Measurements from ENCODE around the gene CDX1.

The CDX1 gene

DNA sequence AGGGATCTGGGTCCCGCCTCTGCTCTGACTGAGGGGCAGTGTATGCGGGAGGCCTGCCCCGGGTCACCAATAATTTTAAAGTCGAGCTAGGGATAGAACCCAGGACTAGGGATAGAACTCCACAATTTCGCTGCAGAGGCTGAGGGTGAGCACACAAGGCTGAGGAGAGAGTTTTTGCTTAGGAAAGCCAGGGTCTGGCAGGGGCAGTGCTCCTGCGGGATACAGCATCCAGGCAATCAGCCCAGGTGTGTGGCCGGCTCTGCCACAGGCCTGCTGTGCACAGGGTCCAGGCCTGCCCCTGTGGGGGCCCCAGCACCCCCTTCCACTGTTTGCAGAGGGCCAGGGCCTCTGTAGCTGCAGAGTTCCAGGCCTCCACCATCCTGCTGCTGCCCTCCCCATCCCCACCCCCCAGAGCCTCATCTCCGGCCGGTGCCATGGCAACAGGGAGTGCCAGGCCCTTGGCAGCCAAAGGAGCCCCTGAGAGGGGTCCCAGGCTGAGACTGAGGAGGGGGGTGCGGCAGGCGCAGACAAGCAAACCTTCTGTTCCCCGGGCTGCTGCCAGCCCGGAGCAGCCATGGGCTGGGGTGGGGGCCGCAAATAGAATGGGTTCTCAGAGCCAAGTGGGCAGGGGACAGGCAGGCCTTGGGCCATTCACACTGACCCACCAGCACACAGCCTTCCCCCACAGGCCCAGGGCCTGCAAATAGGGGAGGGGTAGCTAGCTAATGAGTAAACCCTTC is 19.5 kb upstream of the CDX1 start:
- no peak for DNase-seq

DNA sequence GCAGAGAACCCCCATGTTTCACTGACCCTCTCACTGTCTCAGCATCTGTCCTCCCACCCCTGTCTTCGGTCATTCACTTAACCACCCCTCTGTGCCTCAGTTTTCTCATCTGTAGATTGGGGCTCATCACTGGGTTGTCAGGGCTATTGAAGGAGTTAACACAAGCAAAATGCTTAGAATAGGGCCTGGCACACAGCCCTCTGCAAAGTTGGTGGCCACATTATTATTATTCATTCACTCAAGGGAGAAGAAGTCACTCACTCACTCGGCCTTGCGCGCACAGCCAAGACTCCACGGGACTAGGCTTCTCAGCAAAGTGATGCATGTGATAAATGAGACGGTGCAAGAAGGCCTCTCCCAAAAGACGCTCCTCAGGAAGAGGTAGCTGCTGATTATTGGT is 18.9 kb upstream of the CDX1 start:
- DNase-seq: no peak

DNA sequence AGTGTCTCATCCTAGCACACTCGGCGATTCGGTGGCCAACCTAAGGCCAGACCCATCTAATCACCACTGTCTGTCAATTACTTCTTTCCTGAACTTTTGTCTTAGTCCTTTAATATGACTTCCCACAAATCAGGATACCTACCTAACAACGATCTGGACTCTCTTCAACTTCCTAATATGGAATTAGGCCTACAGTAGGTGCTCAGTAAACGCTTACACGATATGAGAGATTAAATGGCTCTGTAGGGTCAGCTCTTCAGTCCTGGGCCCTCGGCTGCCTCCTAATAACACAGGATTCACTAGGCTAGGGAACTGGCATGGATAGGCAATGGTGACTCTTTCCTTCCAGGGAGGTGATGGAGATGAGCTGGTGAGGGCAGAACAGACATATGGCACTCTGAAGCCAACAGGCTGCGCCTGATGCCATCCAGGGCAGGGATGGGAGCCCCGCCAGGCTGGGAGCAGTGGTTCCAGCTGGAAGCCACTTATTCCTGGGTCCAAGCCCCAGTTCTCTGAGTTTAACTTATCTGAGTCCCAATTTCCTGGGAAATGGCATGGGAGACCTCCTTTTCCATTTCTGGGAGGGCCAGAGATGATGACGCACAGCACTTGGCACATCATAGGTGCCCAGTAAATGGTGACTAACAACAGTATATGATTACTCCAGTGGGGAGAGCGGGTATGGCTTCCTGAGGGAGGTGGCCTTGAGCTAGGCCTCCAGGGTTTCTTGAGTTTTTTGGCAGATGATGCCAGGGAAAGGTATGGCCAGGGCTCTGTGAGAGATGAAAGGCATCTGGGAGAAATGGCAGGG is 18.3 kb upstream of the CDX1 start:
- DNase-seq: no peak

DNA sequence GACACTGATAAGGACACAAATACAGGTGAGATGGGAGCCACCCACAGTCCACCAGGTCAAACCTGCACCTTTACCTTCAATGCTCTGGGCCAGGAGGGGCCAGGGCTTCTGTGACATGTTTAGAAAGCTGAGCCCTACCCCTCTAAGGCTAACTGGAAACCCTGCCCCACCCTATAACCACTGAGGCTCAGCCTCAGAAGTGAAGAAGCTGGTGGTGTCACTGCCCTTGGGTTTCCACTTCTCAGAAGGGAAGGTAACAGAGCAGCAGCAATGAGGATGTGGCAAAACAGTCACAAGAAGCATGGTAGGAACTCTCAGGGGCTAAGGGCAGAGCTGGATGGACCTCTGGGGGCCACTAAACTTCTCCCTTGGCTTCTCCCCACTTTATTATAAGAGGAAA is 17.0 kb upstream of the CDX1 start:
- no peak for DNase-seq

DNA sequence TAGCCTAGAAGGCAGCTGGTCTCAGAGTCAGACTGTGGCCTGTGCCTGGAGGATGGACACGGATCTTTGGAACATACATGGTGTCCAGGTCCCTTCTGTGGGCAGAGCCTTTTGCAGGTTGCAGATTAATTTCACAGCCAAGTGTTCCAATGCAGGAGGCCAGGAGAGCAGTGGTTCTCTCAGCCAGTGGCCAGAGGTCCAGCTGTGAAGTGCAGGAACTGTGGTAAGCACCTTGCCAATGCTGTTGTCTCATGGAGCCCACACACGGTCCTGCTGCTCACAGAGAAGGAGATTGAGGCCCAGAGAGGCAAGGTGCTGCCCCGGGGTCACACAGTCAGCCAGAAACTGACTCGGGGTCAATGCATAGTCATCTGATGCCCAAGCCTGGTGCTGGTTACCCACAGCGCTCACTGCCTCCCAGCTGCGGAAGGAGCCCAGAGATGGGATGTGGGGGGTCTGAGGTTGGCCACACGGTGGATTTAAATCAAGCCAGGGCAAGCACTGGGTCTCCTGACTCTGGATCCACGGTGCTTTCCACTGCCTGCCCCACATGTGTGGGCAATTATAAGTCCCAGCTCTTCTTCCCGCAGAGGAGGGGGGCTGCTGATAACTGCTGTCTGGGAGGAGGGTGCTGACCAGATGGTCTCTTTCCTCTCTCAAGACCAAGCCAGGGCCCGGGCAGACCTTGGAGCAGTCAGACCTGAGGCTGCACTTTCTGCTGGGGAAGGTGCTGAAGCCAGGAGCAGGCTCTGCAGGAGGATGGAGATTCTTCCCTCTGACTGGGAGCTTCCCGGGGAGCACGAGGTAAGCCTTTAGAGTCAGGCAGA is 13.7 kb upstream of the CDX1 start:
- no peak for DNase-seq

DNA sequence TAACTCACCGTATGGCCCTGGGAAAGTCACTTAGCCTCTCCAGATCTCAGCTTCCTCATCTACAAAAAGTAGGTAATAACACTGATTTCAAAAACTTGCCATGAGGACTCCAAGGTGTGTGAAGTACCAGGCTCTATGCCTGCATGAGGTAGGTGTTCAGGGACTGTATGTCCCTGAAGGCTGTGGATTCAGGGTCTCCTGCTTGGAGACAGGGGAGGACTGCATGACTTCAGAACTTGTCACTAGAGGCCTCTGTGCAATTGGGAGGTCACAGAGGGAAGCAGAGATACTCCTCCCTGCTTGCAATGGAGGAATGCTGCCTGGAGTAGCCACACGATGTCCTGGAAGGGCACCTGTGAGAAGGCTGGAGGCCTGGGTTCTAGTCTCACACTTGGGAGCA is 13.1 kb upstream of the CDX1 start:
- no peak for DNase-seq

DNA sequence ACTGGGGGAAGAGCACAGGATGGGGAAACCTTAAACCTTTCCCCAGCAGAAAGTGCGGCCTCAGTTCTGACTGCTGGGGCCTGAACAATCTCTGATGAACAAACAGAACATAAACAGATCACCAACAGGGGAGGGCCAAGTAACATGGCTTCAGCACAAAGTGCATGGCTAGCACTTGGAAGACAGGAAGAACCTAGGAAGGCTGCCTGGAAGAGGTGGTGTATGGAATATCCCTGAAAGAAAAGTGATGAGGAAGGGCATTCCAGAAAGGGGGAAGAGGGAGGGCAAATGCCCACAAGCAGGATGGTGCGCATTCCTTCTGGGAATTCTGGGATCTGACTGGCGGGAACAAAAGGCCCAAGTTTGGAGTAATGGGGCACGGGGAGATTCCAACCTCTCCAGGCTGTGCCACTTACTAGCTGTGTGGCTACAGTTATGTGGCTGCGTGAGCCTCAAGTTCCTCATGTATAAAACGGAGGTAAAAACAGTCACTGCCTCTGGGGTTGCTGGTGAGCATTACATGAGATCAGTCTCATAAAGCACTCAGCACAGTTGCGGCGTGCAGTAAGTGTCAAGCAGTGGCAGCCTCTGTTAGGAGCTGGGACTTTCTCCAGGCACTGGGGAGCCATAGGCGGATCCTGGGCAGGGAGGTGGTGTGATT is 12.5 kb upstream of the CDX1 start:
- DNase-seq: no peak

DNA sequence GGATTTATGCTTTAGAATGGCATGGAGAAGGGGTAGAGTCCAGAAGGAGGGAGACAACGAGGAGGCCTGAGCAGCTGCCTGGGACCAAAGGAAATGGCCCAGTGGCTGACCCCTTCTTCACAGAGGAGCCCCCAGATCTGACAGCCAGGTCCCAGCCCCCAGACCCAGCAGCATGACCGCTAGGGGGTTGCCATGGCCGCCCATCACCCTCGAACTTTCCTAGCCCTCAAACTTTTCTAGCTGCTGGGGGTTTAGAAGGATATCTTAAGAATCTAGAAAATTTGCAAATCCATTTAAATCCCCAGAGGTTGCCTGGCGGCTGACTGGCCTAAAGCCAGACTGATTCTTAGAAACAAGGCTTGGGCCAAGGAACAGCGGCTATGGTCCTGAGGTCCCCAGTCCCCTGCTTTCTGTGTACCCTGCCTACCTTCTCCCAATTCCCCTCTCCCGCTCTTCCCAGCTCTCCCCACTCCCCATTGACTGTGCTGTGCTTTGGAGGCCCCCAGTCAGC is 11.9 kb upstream of the CDX1 start:
- DNase-seq: no peak

DNA sequence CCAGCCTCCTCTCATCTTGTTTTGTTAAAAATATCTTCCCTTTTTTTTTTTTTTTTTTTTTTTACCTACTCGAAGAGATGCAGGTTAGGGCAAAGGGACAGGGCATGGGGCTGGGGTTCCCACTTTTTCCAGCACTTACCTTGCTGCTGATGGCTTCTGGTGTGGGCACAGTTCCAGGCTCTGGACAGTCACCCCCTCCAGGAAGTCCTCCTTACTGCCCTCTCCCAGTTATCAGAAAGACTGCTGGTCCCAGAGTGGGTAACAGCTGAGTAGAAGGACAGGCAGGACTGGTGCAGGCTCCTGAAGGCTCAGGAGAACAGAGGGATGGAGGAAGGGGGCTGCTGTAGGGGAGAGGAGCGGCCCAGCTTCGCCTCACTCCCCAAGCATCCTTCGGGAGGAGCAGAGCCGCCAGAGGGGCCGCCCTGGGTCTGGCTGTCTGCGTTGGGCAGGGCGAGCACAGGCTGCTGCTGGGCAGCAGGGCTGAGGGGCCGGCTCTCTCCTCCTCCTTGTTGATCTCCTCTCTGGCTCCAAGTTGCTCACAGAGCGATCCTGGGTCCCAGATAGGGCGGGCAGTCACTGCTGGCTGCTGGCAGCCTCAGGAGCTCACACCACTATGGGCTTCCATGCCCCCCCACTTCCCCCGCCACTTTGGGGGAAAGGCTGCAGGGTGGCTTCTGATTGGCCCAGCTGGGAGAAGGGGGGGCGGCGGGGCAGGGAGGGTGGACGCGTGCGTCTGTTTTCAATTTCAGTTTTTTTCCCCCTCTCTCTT is 11.1 kb upstream of the CDX1 start, which contains the start of gene PDGFRB:
TSS of gene PDGFRB (minus strand) at position 588 of the 769 bp plus-strand sequence. CDS start 18,798 bp downstream, outside the sequence.
- DNase-seq: peak; percentile 29

DNA sequence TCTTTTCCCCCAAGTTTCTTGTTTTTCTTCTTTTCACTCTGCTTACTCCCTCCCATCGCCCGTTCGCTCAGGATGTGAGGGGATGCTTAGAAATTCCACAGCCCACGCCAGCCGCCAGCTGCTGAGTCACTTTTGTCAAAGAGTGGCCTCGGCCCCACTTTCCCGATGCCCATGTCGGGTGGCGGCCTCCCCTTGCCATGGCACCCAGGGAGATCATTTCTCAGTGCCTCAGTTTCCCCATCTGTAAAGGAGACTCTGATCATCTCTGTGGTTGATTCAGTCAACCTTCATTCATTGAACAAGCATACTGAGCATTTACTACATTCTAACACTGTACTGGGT is 10.6 kb upstream of the CDX1 start:
- no peak for DNase-seq

DNA sequence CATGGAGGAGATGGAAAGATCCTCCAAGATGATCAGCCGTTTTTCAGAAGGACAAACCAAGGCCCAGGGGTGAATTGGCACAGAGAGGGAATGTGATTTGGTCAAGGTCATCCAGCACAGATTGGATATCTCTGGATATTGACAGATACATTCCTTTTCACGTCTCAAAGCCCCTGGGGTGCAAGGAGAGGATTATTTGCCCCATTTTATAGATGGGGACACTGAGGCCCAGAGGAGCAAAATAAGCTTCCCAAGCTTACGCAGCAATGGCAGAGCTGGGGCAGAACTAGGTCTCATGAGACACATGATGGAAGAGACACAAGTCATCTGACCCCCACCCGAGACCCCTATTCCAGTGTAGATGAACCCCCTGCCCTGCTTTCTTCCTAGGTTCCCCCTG is 10.0 kb upstream of the CDX1 start:
- no peak for DNase-seq

DNA sequence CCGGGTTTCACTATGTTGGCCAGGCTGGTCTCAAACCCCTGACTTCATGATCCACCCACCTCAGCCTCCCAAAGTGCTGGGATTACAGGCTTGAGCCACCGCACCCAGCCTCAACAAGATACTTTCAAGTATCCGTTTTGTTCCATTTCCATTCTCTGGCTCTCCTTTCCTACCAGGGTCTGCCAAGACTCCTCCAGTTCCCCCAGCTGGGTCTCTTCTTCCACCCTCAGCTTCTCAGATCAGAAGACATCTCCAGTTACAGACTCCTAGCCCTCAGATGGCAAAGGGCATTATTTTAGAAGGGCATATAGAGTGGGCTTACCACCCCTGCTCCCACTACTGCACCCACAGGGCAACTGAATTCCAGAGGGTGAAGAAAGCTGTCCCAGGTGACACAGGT is 9.4 kb upstream of the CDX1 start:
- no peak for DNase-seq

DNA sequence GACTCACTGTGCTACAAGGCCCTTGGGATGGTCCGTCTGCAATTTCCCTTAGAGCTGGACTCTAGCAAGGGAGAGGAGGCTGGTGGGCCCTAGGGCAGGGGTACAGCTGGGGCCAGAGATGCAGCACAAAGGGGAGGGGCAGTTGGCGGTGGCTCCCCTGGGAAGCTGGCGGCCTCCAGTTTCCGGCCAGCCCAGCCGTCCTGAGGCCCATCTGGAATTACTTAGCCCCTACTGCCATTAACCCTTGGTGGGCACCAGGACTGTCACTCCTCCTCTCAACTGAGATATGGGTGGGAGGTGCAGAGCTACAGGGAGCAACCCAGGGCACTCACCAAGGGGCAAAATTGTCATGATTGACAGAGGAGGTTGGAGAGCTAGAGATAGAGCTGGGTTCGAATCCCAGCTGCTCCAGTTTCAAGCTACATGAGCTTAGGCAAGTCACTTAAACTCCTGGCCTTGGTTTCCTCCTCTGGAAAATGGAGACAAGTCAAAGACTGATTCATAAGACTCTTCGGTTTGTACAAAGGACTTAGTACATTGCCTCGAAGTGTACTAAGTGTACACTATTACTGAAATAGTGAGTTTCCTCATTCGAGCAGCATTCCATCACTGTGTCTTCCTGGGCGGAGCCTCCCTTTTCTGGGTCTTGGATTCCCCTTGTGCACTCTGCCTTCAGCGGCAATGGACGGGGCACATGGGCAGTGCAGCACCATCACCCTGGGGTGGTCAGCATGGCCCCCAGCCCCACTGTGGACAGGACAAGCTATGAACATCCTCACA is 8.2 kb upstream of the CDX1 start:
- DNase-seq: no peak

DNA sequence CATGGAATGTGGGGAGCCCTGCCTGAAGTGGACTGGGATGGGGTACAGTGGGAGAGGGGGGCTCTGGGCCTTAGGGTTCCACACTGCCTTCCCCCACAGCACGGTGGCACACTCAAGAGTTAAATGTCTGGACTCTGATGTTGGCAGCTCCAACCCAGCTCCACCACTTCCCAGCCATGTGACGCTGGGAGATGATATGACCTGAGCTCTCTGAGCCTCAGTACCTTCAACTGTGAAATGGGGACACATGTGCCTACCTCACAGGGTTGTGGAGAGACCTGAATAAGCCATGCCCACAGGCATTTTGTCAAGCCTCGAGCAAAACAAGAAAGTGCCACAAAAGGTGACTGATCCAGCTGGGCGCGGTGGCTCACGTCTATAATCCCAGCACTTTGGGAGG is 7.5 kb upstream of the CDX1 start:
- no peak for DNase-seq

DNA sequence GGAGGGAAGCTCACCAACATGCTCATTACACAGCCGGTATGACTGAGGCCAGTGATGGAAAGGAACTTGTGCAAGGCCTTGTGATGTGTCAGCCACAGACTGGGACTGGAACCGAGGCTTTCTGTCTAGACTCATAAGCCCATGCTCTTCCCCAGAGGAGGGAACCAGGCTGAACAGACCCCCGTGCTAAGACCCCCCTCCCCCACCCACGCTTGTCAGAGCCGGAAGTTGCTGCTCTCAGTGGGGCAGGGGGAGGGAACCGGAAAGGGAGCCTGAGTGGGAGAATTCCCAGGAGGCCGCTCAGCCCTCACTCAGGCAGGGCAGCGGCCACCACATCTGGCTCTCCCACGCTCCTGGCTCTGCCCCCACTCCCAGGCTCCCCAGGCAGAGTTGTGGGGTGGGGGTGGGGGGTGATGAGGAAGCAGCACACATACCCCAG is 6.8 kb upstream of the CDX1 start:
- DNase-seq: no peak

DNA sequence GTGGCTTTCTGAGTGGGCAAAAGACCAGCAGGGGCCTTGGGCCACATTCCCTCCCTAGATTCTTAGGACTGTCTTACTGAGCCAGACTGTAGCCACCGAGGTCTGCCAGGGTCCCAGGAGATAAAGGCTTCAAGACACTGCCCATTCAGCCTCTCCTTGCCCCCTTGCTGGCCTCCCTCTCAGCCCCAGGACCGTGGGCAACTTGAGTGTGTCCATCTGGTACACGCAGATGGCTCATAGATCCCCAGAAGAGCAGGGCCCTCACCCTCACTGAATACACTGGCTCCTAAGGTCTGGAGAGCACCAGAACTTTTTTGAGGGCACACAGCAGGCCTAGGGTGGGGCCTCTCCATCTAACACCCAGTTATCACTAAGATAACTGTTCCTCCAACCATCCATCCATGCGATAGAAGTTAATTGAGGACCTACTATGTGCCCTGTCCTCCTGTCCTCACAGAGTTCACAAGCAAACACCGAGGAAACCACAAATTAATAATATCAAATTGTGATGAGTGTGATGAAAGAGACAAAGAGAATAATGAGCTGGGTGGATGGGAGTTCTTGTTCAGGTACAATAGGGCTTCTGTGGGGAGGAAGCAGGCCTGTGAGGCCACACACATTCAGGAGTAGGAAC is 6.0 kb upstream of the CDX1 start:
- DNase-seq: no peak

DNA sequence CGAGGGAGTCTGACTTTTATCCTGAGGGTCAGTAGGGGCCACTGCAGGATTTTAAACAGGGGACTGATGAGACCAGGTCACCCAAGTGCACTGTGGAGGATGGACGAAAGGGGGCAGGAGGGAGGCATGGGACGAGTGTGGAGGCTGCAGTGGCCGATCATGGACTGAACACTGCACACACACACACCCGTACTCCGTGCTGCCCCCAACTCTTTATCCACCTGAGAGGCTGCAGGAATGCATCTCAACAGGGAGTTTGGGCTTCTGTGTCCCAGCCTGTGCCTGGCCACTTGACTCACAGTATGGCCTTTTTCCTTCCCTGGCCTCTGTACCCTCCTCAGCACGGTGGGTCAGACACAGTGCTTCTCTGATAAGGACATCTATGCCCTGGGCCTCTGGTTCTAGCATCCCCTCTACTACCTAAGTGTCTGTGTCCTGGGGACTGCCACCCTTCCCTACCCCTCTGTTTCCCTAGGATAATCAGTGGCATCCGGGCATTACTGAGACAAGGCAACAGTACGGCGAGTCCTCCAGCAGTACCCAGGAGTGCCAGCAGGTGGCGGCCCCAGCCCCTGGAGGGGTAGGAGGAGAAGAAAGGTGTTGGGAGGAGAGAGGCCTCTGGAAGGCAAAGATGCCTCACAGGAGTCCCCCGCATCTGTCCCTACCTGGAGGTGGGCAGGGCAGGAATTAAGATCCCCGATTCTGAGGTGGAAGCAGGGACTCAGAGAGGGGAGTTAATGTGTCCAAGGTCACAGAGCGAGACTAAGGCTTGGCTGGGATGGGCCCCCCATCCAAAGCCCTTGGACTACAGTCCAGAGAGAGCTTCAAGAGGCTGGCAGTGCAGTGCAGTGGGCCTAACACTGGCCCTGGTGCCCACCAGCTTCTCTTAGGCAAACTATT is 5.1 kb upstream of the CDX1 start:
- DNase-seq: peak; percentile 72

DNA sequence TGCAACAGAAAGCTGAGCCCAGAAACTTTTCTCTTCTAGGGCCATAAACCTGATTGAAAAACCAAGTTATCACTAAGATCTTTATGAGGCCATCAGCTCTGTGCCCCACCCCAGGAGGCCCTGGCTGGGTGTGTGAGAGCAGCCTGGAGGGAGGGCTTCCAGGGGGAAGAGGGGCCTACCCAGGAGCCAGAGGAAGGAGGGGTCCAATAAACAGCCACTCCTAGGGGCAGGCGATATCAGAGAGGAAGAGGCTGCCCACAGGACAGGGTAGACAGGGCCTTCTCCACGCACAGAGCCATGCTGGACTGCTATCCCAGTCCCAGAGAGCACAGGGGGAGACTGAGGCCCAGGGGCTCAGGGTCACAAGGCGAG is 4.5 kb upstream of the CDX1 start:
- no peak for DNase-seq

DNA sequence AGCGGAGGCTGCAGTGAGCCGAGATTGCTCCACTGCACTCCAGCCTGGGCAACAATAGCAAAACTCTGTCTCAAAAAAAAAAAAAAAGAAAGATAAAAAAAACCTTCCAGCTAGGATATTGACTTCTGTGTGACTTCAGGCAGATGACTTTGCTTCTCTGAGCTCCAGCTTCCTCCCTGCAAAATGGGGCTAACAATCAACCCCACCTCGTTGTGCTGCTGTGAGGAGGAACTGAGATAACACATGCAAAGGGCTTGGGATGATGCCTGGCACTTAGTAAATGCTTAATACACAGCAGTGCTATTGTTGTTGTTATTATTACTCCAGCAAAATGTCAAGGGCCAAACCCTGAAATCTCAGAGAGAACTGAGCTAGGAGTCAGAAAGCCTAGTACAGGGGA is 3.5 kb upstream of the CDX1 start:
- DNase-seq: no peak

All from CD4-positive, alpha-beta T cell treated with Interleukin-17A for 4 hours (primary cell).